H1 (cell line): ENCODE data around the gene TSR1. TPM values are rescaled to one million over a fixed set of nuclear protein-coding genes. Genes with fewer than 3 reads are reported as not detected.

Source experiments
- CTCF ChIA-PET: fragments of 300-600 bp; sonication (Branson Sonifier 250); formaldehyde crosslinking; loops from one replicate; lab custom pipeline; 2021; ENCODE audit not compliant: partially characterized antibody; lab: Charles Lee
- POLR2A ChIA-PET: fragments of 300-600 bp; sonication (Branson Sonifier 250); formaldehyde crosslinking; loops from one replicate; lab custom pipeline; 2021; ENCODE audit warnings: inconsistent platforms; ENCODE audit not compliant: partially characterized antibody; lab: Charles Lee
- DNase-seq, 2 experiments: peaks; one replicate each; pipeline versions ENCODE4 v3.0.0 to v3.0.0-alpha.2; 2010 to 2022; ENCODE audit warnings: low spot score in 2 of 2, low read depth in 1 of 2, mixed read lengths in 1 of 2
- FAIRE-seq: peaks from 2 replicates; lab custom pipeline; 2011; peaks lifted over from hg19 to GRCh38; lab: Jason Lieb, UNC
- H2AFZ ChIP-seq: 2 replicates; pipeline ENCODE4 v1.8.1; 2012; ENCODE audit warnings: low read length, inconsistent platforms
- H2AK5ac ChIP-seq: 2 replicates; pipeline ENCODE4 v1.6.1; 2013; ENCODE audit warnings: low read depth, low read length
- H2BK120ac ChIP-seq: replicated peaks from 2 replicates; pipeline ENCODE3; 2013; ENCODE audit warnings: low read depth, low read length, inconsistent platforms
- H2BK12ac ChIP-seq: 2 replicates; pipeline ENCODE4 v1.6.1; 2013; ENCODE audit warnings: low read depth, low read length
- H2BK15ac ChIP-seq: 2 replicates; pipeline ENCODE4 v1.6.1; 2013; ENCODE audit warnings: low read length
- H2BK20ac ChIP-seq: 2 replicates; pipeline ENCODE4 v1.6.1; 2013; ENCODE audit warnings: low read length
- H2BK5ac ChIP-seq: 2 replicates; pipeline ENCODE4 v1.6.1; 2013; ENCODE audit warnings: low read depth, low read length
- H3K14ac ChIP-seq: 2 replicates; pipeline ENCODE4 v1.6.1; 2013; ENCODE audit warnings: inconsistent platforms; ENCODE audit not compliant: insufficient read length
- H3K18ac ChIP-seq: 2 replicates; pipeline ENCODE4 v1.6.1; 2013; ENCODE audit warnings: low read length; ENCODE audit errors: extremely low read depth
- H3K23ac ChIP-seq: 2 replicates; pipeline ENCODE4 v1.6.1; 2013; ENCODE audit warnings: inconsistent platforms; ENCODE audit not compliant: insufficient read length
- H3K23me2 ChIP-seq: 2 replicates; pipeline ENCODE4 v1.6.1; 2013; ENCODE audit warnings: low read depth, low read length
- H3K27ac ChIP-seq: 2 replicates; pipeline ENCODE4 v1.6.1; 2011; ENCODE audit warnings: low read depth, low read length, inconsistent platforms
- H3K27me3 ChIP-seq, 4 experiments: replicated peaks in 1 of 4; 1 replicate in 1 of 4; 2 replicates in 3 of 4; pipeline versions ENCODE4 v1.6.1 to v1.8.1; 2011 to 2013; ENCODE audit warnings: low read length in 3 of 4, mild to moderate bottlenecking in 3 of 4, inconsistent platforms in 2 of 4, mixed read lengths in 2 of 4, moderate library complexity in 1 of 4; ENCODE audit not compliant: control insufficient read depth in 3 of 4, insufficient read depth in 3 of 4; ENCODE audit errors: extremely low read depth in 1 of 4
- H3K36me3 ChIP-seq, 4 experiments: 2 replicates each; pipeline versions ENCODE4 v1.6.1 to v1.8.1; 2011 to 2013; ENCODE audit warnings: mild to moderate bottlenecking in 4 of 4, low read length in 3 of 4, moderate library complexity in 2 of 4, control low read depth in 1 of 4, inconsistent platforms in 1 of 4; ENCODE audit not compliant: insufficient read depth in 4 of 4, control insufficient read depth in 2 of 4
- H3K4ac ChIP-seq: replicated peaks from 2 replicates; pipeline ENCODE3; 2013; ENCODE audit warnings: low read length, low read depth, mixed read lengths, inconsistent platforms; ENCODE audit not compliant: insufficient read length
- H3K4me1 ChIP-seq, 4 experiments: replicated peaks in 1 of 4; 1 replicate in 1 of 4; 2 replicates in 3 of 4; pipeline versions ENCODE4 v1.6.1 to v1.8.1; 2011 to 2013; ENCODE audit warnings: low read length in 3 of 4, inconsistent platforms in 2 of 4, mixed read lengths in 1 of 4; ENCODE audit not compliant: insufficient read depth in 4 of 4, control insufficient read depth in 3 of 4
- H3K4me2 ChIP-seq, 2 experiments: 2 replicates each; pipeline versions ENCODE4 v1.6.1 to v1.8.1; 2011 to 2013; ENCODE audit warnings: low read depth in 2 of 2, low read length in 2 of 2, control low read depth in 1 of 2, inconsistent platforms in 1 of 2, mild to moderate bottlenecking in 1 of 2; ENCODE audit not compliant: insufficient read depth in 1 of 2
- H3K4me3 ChIP-seq, 4 experiments: fragments of 200-600, 300-600 bp in 1 of 4; sonication (generic), shearing (Covaris generic), sonication (Bioruptor Twin) in 1 of 4; 2 replicates each; pipeline versions ENCODE4 v1.5.1 to v1.8.1; 2011 to 2016; ENCODE audit warnings: low read length in 4 of 4, low read depth in 3 of 4, control low read depth in 2 of 4, inconsistent platforms in 2 of 4, mild to moderate bottlenecking in 2 of 4, mixed read lengths in 1 of 4, moderate library complexity in 1 of 4; ENCODE audit not compliant: insufficient read depth in 2 of 4; ENCODE audit errors: extremely low read depth in 1 of 4
- H3K56ac ChIP-seq: replicated peaks from 2 replicates; pipeline ENCODE3; 2013; ENCODE audit warnings: low read depth, mild to moderate bottlenecking, mixed read lengths, low read length, inconsistent platforms; ENCODE audit not compliant: insufficient read length
- H3K79me1 ChIP-seq: 2 replicates; pipeline ENCODE4 v1.6.1; 2013; ENCODE audit warnings: low read depth, low read length, control low read depth
- H3K79me2 ChIP-seq, 2 experiments: 2 replicates each; pipeline versions ENCODE4 v1.6.1 to v1.8.1; 2012 to 2013; ENCODE audit warnings: low read length in 2 of 2, mild to moderate bottlenecking in 2 of 2, inconsistent platforms in 1 of 2; ENCODE audit not compliant: insufficient read depth in 2 of 2, control insufficient read depth in 1 of 2
- H3K9ac ChIP-seq, 4 experiments: replicated peaks in 1 of 4; 1 replicate in 1 of 4; 2 replicates in 3 of 4; pipeline versions ENCODE4 v1.6.1 to v1.8.1; 2011 to 2013; ENCODE audit warnings: low read depth in 3 of 4, low read length in 3 of 4, control low read depth in 2 of 4, mild to moderate bottlenecking in 2 of 4, moderate library complexity in 2 of 4, inconsistent platforms in 1 of 4; ENCODE audit errors: extremely low read depth in 1 of 4
- H3K9me3 ChIP-seq, 2 experiments: 2 replicates each; pipeline versions ENCODE4 v1.6.1 to v1.8.1; 2012 to 2013; ENCODE audit warnings: mild to moderate bottlenecking in 2 of 2, moderate library complexity in 2 of 2, control low read depth in 1 of 2, inconsistent platforms in 1 of 2, low read depth in 1 of 2, low read length in 1 of 2, mixed read lengths in 1 of 2; ENCODE audit not compliant: insufficient read depth in 2 of 2
- H4K20me1 ChIP-seq, 2 experiments: replicated peaks in 1 of 2; 2 replicates each; pipeline versions ENCODE3 to v1.8.1; 2011 to 2013; ENCODE audit warnings: inconsistent platforms in 2 of 2, low read length in 2 of 2, mild to moderate bottlenecking in 1 of 2; ENCODE audit not compliant: insufficient read depth in 2 of 2, control insufficient read depth in 1 of 2
- H4K5ac ChIP-seq: 2 replicates; pipeline ENCODE4 v1.6.1; 2013; ENCODE audit warnings: low read length, low read depth, mixed read lengths, inconsistent platforms; ENCODE audit not compliant: insufficient read length
- H4K8ac ChIP-seq: 2 replicates; pipeline ENCODE4 v1.8.0; 2013; ENCODE audit warnings: mild to moderate bottlenecking, moderate library complexity, low read length, inconsistent platforms; ENCODE audit not compliant: insufficient read depth; ENCODE audit errors: extremely low read depth
- H4K91ac ChIP-seq: replicated peaks from 2 replicates; pipeline ENCODE3; 2013; ENCODE audit warnings: low read length, mixed read lengths, inconsistent platforms; ENCODE audit not compliant: insufficient read length
- ASH2L ChIP-seq: fragments of 200-600, 300-600 bp; sonication (generic); IDR thresholded peaks from one replicate; pipeline ENCODE4 v1.7.1; 2017; ENCODE audit warnings: low read length
- BRCA1 ChIP-seq: IDR thresholded peaks from 2 replicates; pipeline ENCODE4 v1.6.1; 2012; ENCODE audit warnings: low read depth, low read length, improper control_type of control experiment
- CREB1 ChIP-seq: IDR thresholded peaks from 2 replicates; pipeline ENCODE4 v1.6.1; 2012; ENCODE audit warnings: inconsistent platforms
- GTF2F1 ChIP-seq: IDR thresholded peaks from 2 replicates; pipeline ENCODE4 v1.6.1; 2012; ENCODE audit warnings: low read depth, low read length, improper control_type of control experiment, borderline replicate concordance
- HDAC6 ChIP-seq: IDR thresholded peaks from one replicate; pipeline ENCODE4 v1.7.1; 2012; ENCODE audit warnings: low read depth, mild to moderate bottlenecking, inconsistent platforms, low read length, moderate library complexity
- JUN ChIP-seq: IDR thresholded peaks from 2 replicates; pipeline ENCODE4 v1.6.1; 2011; ENCODE audit warnings: low read depth, mild to moderate bottlenecking, improper control_type of control experiment, low read length
- KDM4A ChIP-seq: IDR thresholded peaks from one replicate; pipeline ENCODE4 v1.7.1; 2012; ENCODE audit warnings: low read depth, mild to moderate bottlenecking, moderate library complexity, low read length, inconsistent platforms; ENCODE audit not compliant: severe bottlenecking
- POLR2AphosphoS5 ChIP-seq: IDR thresholded peaks from 2 replicates; pipeline ENCODE4 v1.6.1; 2011; ENCODE audit warnings: low read depth, low read length
- POU5F1 ChIP-seq: IDR thresholded peaks from 2 replicates; pipeline ENCODE4 v1.6.1; 2011; ENCODE audit warnings: low read depth, mild to moderate bottlenecking, low read length, moderate library complexity
- SAP30 ChIP-seq: fragments of 300-600 bp; sonication (generic); IDR thresholded peaks from 2 replicates; pipeline ENCODE4 v1.7.1; 2012; ENCODE audit warnings: low read length, moderate library complexity, mild to moderate bottlenecking, inconsistent platforms; ENCODE audit not compliant: insufficient read depth, insufficient replicate concordance
- SRF ChIP-seq: IDR thresholded peaks from 2 replicates; pipeline ENCODE4 v1.6.1; 2011; ENCODE audit warnings: mild to moderate bottlenecking, low read depth, low read length, moderate library complexity
- USF2 ChIP-seq: IDR thresholded peaks from 2 replicates; pipeline ENCODE4 v1.6.1; 2011; ENCODE audit warnings: low read length, improper control_type of control experiment
- WGBS, 2 experiments: shearing (Covaris generic) in 1 of 2; methylation state at CpG; one replicate each; pipeline versions ENCODE4 v1.1.6 to v1.1.7; 2013 to 2015; ENCODE audit warnings: low lambda C conversion rate in 2 of 2, mixed read lengths in 2 of 2, inconsistent platforms in 1 of 2, low coverage in 1 of 2, missing lambda C conversion rate in 1 of 2; ENCODE audit not compliant: insufficient replicate concordance in 2 of 2, insufficient coverage in 1 of 2, insufficient read length in 1 of 2; ENCODE audit errors: extremely low coverage in 1 of 2, missing lambda C conversion rate in 1 of 2; 5-methylcytosine and 5-hydroxymethylcytosine counted together
- polyA plus RNA-seq, 7 experiments: library from polyadenylated mRNA; depleted of rRNA in 3 of 7; stranded (reverse) in 5 of 7; unstranded in 2 of 7; fragments of >200 nt in 5 of 7; fragments of 200-250 nt in 2 of 7; gene quantifications; 1 replicate in 5 of 7; 2 replicates in 1 of 7; 4 replicates in 1 of 7; pipeline versions ENCODE4 v1.2.1 to v1.2.3, GENCODE V29; 2011 to 2013; ENCODE audit warnings: missing spikeins in 2 of 7, mixed read lengths in 2 of 7
- total RNA-seq: library from RNA; stranded (reverse); fragmentation: NEBNext Ultra II Directional; extraction: Animal tissue kit (Norgen Biotek cat#: 25700); gene quantifications from 2 replicates; pipeline ENCODE4 v1.2.1, GENCODE V29; 2021

The TSR1 gene
- total and polyA plus RNA-seq, 2 of the 8 experiments (the other 6 are each of a cell fraction or from before 2014, with no cell fraction given): 14.5 to 69.7 TPM

GRCh38 chr17:2309338-2310154 lies 26.7 kb downstream of the TSR1 start:
- H4K91ac ChIP-seq: no peak overlapping the region
- H3K4ac ChIP-seq: no peak overlapping the region
- no peak overlapping the region for H2BK12ac ChIP-seq
- H3K56ac ChIP-seq: no peak overlapping the region
- no peak overlapping the region for H2AFZ ChIP-seq
- no peaks in the 10 kb centered on the region for H3K36me3 ChIP-seq
- no peak overlapping the region for H3K4me3 ChIP-seq
- no peak overlapping the region for H3K4me2 ChIP-seq
- DNase-seq (no peak), FAIRE-seq (no peak)
- no peak overlapping the region for H3K9ac ChIP-seq
- no peaks in the 10 kb centered on the region; the same call in 1 of the 2 replicates for H3K79me1 ChIP-seq
- no peaks in the 10 kb centered on the region for H3K9me3 ChIP-seq
- H4K5ac ChIP-seq: no peak overlapping the region
- no peak overlapping the region for H4K8ac ChIP-seq
- H4K20me1 ChIP-seq: no peaks in the 10 kb centered on the region
- ChIA-PET POLR2A (interaction anchor here (0.9 to 2.8 kb wide), 4 partner anchors 17 to 27 kb away, joined by 3 to 10 read pairs (median 6); partner anchors contain the start of gene TSR1), CTCF (interaction anchor here (1.0 kb wide), 1 partner anchor 58 kb away, joined by 3 read pairs; no protein-coding TSS in a partner anchor)
- no peaks in the 10 kb centered on the region for H3K23me2 ChIP-seq
- H3K27ac ChIP-seq: no peak overlapping the region
- no peak overlapping the region for H2BK120ac ChIP-seq
- no peak overlapping the region for H2AK5ac ChIP-seq
- no peak overlapping the region for H2BK20ac ChIP-seq
- H2BK5ac ChIP-seq: no peak overlapping the region
- no peaks in the 10 kb centered on the region for H3K4me1 ChIP-seq
- no peaks in the 10 kb centered on the region for H3K27me3 ChIP-seq
- no peak overlapping the region for H3K18ac ChIP-seq
- WGBS, 2 experiments: 92% methylated on average over 6 of the region's 6 CpGs; no CpG with 5 or more reads in 1 of the 2 experiments
- no peaks in the 10 kb centered on the region for H3K79me2 ChIP-seq
- H2BK15ac ChIP-seq: no peak overlapping the region
- H3K14ac ChIP-seq: no peak overlapping the region
- no peak overlapping the region for H3K23ac ChIP-seq
- TF ChIP-seq KDM4A: no peak
- TF ChIP-seq GTF2F1: no peak
- no peak for TF ChIP-seq BRCA1
- no peak for TF ChIP-seq USF2
- TF ChIP-seq POU5F1: no peak
- no peak for TF ChIP-seq POLR2AphosphoS5
- no peak for TF ChIP-seq HDAC6
- no peak for TF ChIP-seq CREB1
- TF ChIP-seq SRF: no peak
- no peak for TF ChIP-seq JUN
- TF ChIP-seq ASH2L: no peak
- no peak for TF ChIP-seq SAP30
